IMR-90 (cell line): ENCODE results near the gene A1CF. TPM values are rescaled to one million over a fixed set of nuclear protein-coding genes. Genes with fewer than 3 reads are reported as not detected.

Experiments used
- ATAC-seq: fragments of 200-7000 bp; cut with Tn5 transposase; 2 replicates; pipeline ENCODE4 v1.9.1; 2020; ENCODE audit warnings: low read depth, mild to moderate bottlenecking, moderate library complexity
- BruUV-seq: library from RNA; stranded (reverse); fragments of 400-500 nt; replicated peaks from 2 replicates; lab custom pipeline; 2021; lab: Mats Ljungman, UMichigan
- CTCF ChIA-PET: fragments of 300-600 bp; formaldehyde crosslinking; extraction: SDS; loops from one replicate; lab custom pipeline; 2021; ENCODE audit warnings: antibody characterized with exemption; lab: Yijun Ruan, JAX
- POLR2A ChIA-PET: fragments of 300-600 bp; sonication (Branson Sonifier 250); formaldehyde crosslinking; loops from one replicate; lab custom pipeline; 2022; ENCODE audit warnings: antibody characterized with exemption; ENCODE audit not compliant: unreplicated experiment; lab: Charles Lee
- DNase-seq: peaks from one replicate; pipeline ENCODE4 v3.0.0; 2013
- H2AFZ ChIP-seq: replicated peaks from 2 replicates; pipeline ENCODE3; 2013; ENCODE audit warnings: low read length, mild to moderate bottlenecking; ENCODE audit not compliant: poor library complexity
- H2AK5ac ChIP-seq: 2 replicates; pipeline ENCODE4 v1.6.1; 2013; ENCODE audit warnings: low read depth, low read length, inconsistent platforms
- H2AK9ac ChIP-seq: replicated peaks from 2 replicates; pipeline ENCODE3; 2013; ENCODE audit warnings: mild to moderate bottlenecking, low read depth, low read length, moderate library complexity; ENCODE audit not compliant: poor library complexity
- H2BK120ac ChIP-seq: 2 replicates; pipeline ENCODE4 v1.6.1; 2013; ENCODE audit warnings: low read depth, low read length, inconsistent platforms
- H2BK15ac ChIP-seq: 3 replicates; pipeline ENCODE4 v1.6.1; 2013; ENCODE audit warnings: low read depth, low read length, inconsistent platforms
- H2BK20ac ChIP-seq: 2 replicates; pipeline ENCODE4 v1.6.1; 2013; ENCODE audit warnings: low read depth, mild to moderate bottlenecking, inconsistent platforms, low read length, moderate library complexity
- H2BK5ac ChIP-seq: 2 replicates; pipeline ENCODE4 v1.6.1; 2013; ENCODE audit warnings: mild to moderate bottlenecking, low read depth, low read length, inconsistent platforms; ENCODE audit not compliant: poor library complexity, severe bottlenecking
- H3K14ac ChIP-seq: replicated peaks from 2 replicates; pipeline ENCODE4 v1.6.1; 2013; ENCODE audit warnings: low read depth, low read length, inconsistent platforms
- H3K18ac ChIP-seq: 2 replicates; pipeline ENCODE4 v1.6.1; 2013; ENCODE audit warnings: low read depth, low read length, control low read depth
- H3K23ac ChIP-seq: 2 replicates; pipeline ENCODE4 v1.6.1; 2013; ENCODE audit warnings: low read depth, low read length, inconsistent platforms
- H3K27ac ChIP-seq: 2 replicates; pipeline ENCODE4 v1.5.1; 2013; ENCODE audit warnings: mild to moderate bottlenecking, control low read depth, low read length; ENCODE audit not compliant: insufficient read depth
- H3K27me3 ChIP-seq: 2 replicates; pipeline ENCODE4 v1.6.1; 2013; ENCODE audit warnings: low read length; ENCODE audit not compliant: control insufficient read depth, insufficient read depth
- H3K36me3 ChIP-seq: 2 replicates; pipeline ENCODE4 v1.6.1; 2013; ENCODE audit warnings: low read length, mixed read lengths; ENCODE audit not compliant: control insufficient read depth, insufficient read depth
- H3K4ac ChIP-seq: 2 replicates; pipeline ENCODE4 v1.6.1; 2013; ENCODE audit warnings: low read depth, low read length, inconsistent platforms
- H3K4me1 ChIP-seq: 2 replicates; pipeline ENCODE4 v1.6.1; 2013; ENCODE audit warnings: low read length, mixed read lengths; ENCODE audit not compliant: control insufficient read depth, insufficient read depth
- H3K4me2 ChIP-seq: 2 replicates; pipeline ENCODE4 v1.6.1; 2013; ENCODE audit warnings: low read depth, mild to moderate bottlenecking, control low read depth, low read length, moderate library complexity
- H3K4me3 ChIP-seq: 2 replicates; pipeline ENCODE4 v1.5.1; 2013; ENCODE audit warnings: low read depth, mild to moderate bottlenecking, control low read depth, low read length, moderate library complexity; ENCODE audit not compliant: insufficient read depth
- H3K56ac ChIP-seq: 2 replicates; pipeline ENCODE4 v1.6.1; 2013; ENCODE audit warnings: low read length, inconsistent platforms; ENCODE audit not compliant: insufficient read depth; ENCODE audit errors: extremely low read depth
- H3K79me1 ChIP-seq, 2 experiments: 2 replicates each; pipeline ENCODE4 v1.6.1; 2013; ENCODE audit warnings: low read length in 2 of 2, inconsistent platforms in 1 of 2, low read depth in 1 of 2
- H3K9ac ChIP-seq: 2 replicates; pipeline ENCODE4 v1.6.1; 2013; ENCODE audit warnings: low read depth, low read length, control low read depth
- H3K9me1 ChIP-seq: 2 replicates; pipeline ENCODE4 v1.6.1; 2013; ENCODE audit warnings: low read length, inconsistent platforms; ENCODE audit not compliant: insufficient read depth
- H3K9me3 ChIP-seq: 2 replicates; pipeline ENCODE4 v1.6.1; 2013; ENCODE audit warnings: low read length; ENCODE audit not compliant: control insufficient read depth, insufficient read depth
- H4K20me1 ChIP-seq: 2 replicates; pipeline ENCODE4 v1.6.1; 2013; ENCODE audit warnings: low read length, inconsistent platforms; ENCODE audit not compliant: insufficient read depth
- H4K5ac ChIP-seq: 2 replicates; pipeline ENCODE4 v1.6.1; 2013; ENCODE audit warnings: mild to moderate bottlenecking, low read depth, low read length, control low read depth
- H4K8ac ChIP-seq, 2 experiments: 2 replicates each; pipeline ENCODE4 v1.6.1; 2013; ENCODE audit warnings: low read depth in 2 of 2, low read length in 2 of 2, control low read depth in 1 of 2, inconsistent platforms in 1 of 2
- H4K91ac ChIP-seq: 2 replicates; pipeline ENCODE4 v1.6.1; 2013; ENCODE audit warnings: low read depth, low read length, inconsistent platforms; ENCODE audit not compliant: insufficient read depth
- CEBPB ChIP-seq: IDR thresholded peaks from 2 replicates; pipeline ENCODE4 v1.6.1; 2012; ENCODE audit warnings: low read depth, low read length, improper control_type of control experiment
- FOS ChIP-seq: fragments of 150-350 bp; IDR thresholded peaks from 2 replicates; pipeline ENCODE4 v1.6.1; 2016; ENCODE audit warnings: low read depth, low read length
- MAFK ChIP-seq: IDR thresholded peaks from 2 replicates; pipeline ENCODE4 v1.6.1; 2012; ENCODE audit warnings: low read depth, low read length, improper control_type of control experiment
- MAZ ChIP-seq: IDR thresholded peaks from 2 replicates; pipeline ENCODE4 v1.6.1; 2012; ENCODE audit warnings: low read depth, mild to moderate bottlenecking, low read length, improper control_type of control experiment, moderate library complexity, borderline replicate concordance
- NFE2L2 ChIP-seq: fragments of 150-350 bp; IDR thresholded peaks from 2 replicates; pipeline ENCODE4 v1.6.1; 2016; ENCODE audit warnings: low read depth, mild to moderate bottlenecking, low read length
- SMC3 ChIP-seq: fragments of 150-350 bp; IDR thresholded peaks from 2 replicates; pipeline ENCODE4 v1.6.1; 2016; ENCODE audit warnings: low read depth, mild to moderate bottlenecking, antibody characterized with exemption, low read length, moderate library complexity
- USF2 ChIP-seq: fragments of 150-350 bp; IDR thresholded peaks from 2 replicates; pipeline ENCODE4 v1.6.1; 2017; ENCODE audit warnings: mild to moderate bottlenecking, antibody characterized with exemption, low read length, low read depth
- WGBS, 2 experiments: methylation state at CpG; one replicate each; pipeline versions ENCODE4 v1.1.5 to v1.1.7; 2013; ENCODE audit warnings: missing lambda C conversion rate in 2 of 2; ENCODE audit not compliant: insufficient read length in 1 of 2; ENCODE audit errors: extremely low coverage in 2 of 2; 5-methylcytosine and 5-hydroxymethylcytosine counted together
- dilution Hi-C: fragments of 300-500 bp; cut with HindIII; formaldehyde crosslinking; loops from one replicate; pipeline ENCODE4 v1.14.3; 2018; ENCODE audit warnings: low sequenced_read_pairs; ENCODE audit not compliant: unreplicated experiment
- in situ Hi-C: fragments of 300-500 bp; cut with MboI; formaldehyde crosslinking; loops from 3 replicates; pipeline ENCODE4 v1.14.3; 2019; ENCODE audit warnings: low sequenced_read_pairs, inconsistent platforms, mixed read lengths
- intact Hi-C: fragments of 100-400 bp; cut with micrococcal nuclease; formaldehyde crosslinking; loops from 2 replicates; pipeline ENCODE4 v1.10.0; 2022
- polyA plus RNA-seq, 3 experiments: library from polyadenylated mRNA; depleted of rRNA; stranded (reverse); fragments of >200 nt; gene quantifications; 2 replicates each; pipeline ENCODE4 v1.2.3, GENCODE V29; 2012; ENCODE audit warnings: low replicate concordance in 1 of 3
- total RNA-seq: library from RNA; depleted of rRNA; stranded (reverse); fragments of >200 nt; gene quantifications from 2 replicates; pipeline ENCODE4 v1.2.3, GENCODE V29; 2012

A1CF gene
- total and polyA plus RNA-seq, 2 of the 4 experiments (the other 2 are of a cell fraction), result not detected

DNA sequence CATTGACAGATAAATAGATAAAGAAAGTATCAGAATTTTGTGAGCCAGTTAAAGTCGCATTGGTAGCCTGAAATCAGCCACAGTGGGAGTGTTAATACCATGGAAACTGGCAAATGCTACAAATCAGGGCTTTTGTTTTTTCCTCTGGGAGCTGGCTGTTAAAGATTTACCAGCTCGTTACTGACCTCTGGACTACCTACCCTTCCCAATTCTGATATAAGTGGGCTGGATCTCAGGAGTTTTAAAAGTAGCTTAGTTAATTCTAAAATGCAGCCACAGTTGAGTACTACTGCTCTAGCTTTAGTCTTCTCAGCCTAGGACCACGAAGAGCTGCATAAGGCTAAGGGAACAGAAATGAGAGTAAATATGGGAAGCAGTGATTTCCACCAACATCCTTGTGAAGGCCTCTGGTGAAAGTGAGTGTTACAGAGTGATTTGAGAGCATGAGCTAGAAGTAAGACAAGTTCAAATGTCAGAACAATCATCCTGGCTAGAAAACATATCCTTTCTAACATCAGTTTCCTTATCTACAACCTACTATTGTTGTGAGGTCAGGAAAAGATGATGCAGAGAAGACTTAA, 53.2 kb downstream of the A1CF start:
- Histone ChIP-seq H3K27me3 (peaks cover 12% of the 10 kb centered on the region), H3K56ac (no peak overlapping the region), H4K91ac (no peak overlapping the region), H3K9ac (no peak overlapping the region), H4K8ac (no peak overlapping the region), H3K9me3 (no peaks in the 10 kb centered on the region), H3K18ac (no peak overlapping the region), H4K5ac (no peak overlapping the region), H3K14ac (no peak overlapping the region), H2BK20ac (no peak overlapping the region), H3K4me3 (no peak overlapping the region), H2BK120ac (no peak overlapping the region), H2AK5ac (no peak overlapping the region), H3K23ac (no peak overlapping the region), H2BK15ac (no peak overlapping the region), H2BK5ac (no peak overlapping the region), H4K20me1 (no peaks in the 10 kb centered on the region), H2AK9ac (no peak overlapping the region), H3K4me2 (no peak overlapping the region), H3K36me3 (no peaks in the 10 kb centered on the region), H3K79me1 (no peaks in the 10 kb centered on the region), H2AFZ (no peak overlapping the region), H3K4ac (no peak overlapping the region), H3K9me1 (no peaks in the 10 kb centered on the region), H3K4me1 (no peaks in the 10 kb centered on the region), H3K27ac (no peak overlapping the region)
- dilution Hi-C loops (no loop called here), intact Hi-C loops (no loop called here), in situ Hi-C loops (no loop called here)
- ChIA-PET POLR2A (no interaction called here), CTCF (no interaction called here)
- WGBS, 2 experiments, result no CpG with 5 or more reads among the region's 3 CpGs
- no TSS peak for BruUV-seq
- no peak for TF ChIP-seq MAZ
- no peak for TF ChIP-seq FOS
- TF ChIP-seq MAFK, result no peak
- TF ChIP-seq NFE2L2, result no peak
- TF ChIP-seq USF2, result no peak
- no peak for TF ChIP-seq CEBPB
- TF ChIP-seq SMC3, result no peak
- DNase-seq (no peak), ATAC-seq (no peak)
